GM12878 (cell line): ENCODE data around the gene RASSF6. TPM values are rescaled to one million over a fixed set of nuclear protein-coding genes. Genes with fewer than 3 reads are reported as not detected.

Source experiments
- CEBPB ChIP-seq, 2 experiments: fragments of 150-350 bp in 1 of 2; IDR thresholded peaks; 2 replicates each; pipeline ENCODE4 v1.6.1; 2012 to 2014; ENCODE audit warnings: low read depth in 2 of 2, low read length in 2 of 2, borderline replicate concordance in 1 of 2, inconsistent platforms in 1 of 2
- E2F4 ChIP-seq: IDR thresholded peaks from 2 replicates; pipeline ENCODE4 v1.6.1; 2012; ENCODE audit warnings: low read depth, low read length, improper control_type of control experiment
- EP300 ChIP-seq, 2 experiments: fragments of 150-350 bp in 1 of 2; IDR thresholded peaks; 2 replicates each; pipeline ENCODE4 v1.6.1; 2011 to 2012; ENCODE audit warnings: low read depth in 2 of 2, low read length in 2 of 2, borderline replicate concordance in 1 of 2, improper control_type of control experiment in 1 of 2, inconsistent platforms in 1 of 2; ENCODE audit not compliant: control insufficient read depth in 1 of 2
- JUND ChIP-seq: IDR thresholded peaks from 2 replicates; pipeline ENCODE4 v1.6.1; 2012; ENCODE audit warnings: low read depth, mild to moderate bottlenecking, low read length, improper control_type of control experiment, moderate library complexity
- MEF2B ChIP-seq: fragments of 450-650 bp; IDR thresholded peaks from 2 replicates; pipeline ENCODE4 v1.6.1; 2018; ENCODE audit warnings: mild to moderate bottlenecking, moderate library complexity; ENCODE audit not compliant: partially characterized antibody, poor library complexity, severe bottlenecking
- MXI1 ChIP-seq: fragments of 150-350 bp; IDR thresholded peaks from 2 replicates; pipeline ENCODE4 v1.6.1; 2011; ENCODE audit warnings: low read depth, mild to moderate bottlenecking, inconsistent platforms, low read length, improper control_type of control experiment
- NR2F1 ChIP-seq: fragments of 450-650 bp; conservative IDR thresholded peaks from 2 replicates; pipeline ENCODE4 v1.6.1; 2017; ENCODE audit warnings: mild to moderate bottlenecking
- SPI1 ChIP-seq: IDR thresholded peaks from 2 replicates; pipeline ENCODE4 v1.6.1; 2011; ENCODE audit warnings: low read depth, mild to moderate bottlenecking, low read length, moderate library complexity, borderline replicate concordance; ENCODE audit not compliant: insufficient read depth
- SREBF1 ChIP-seq: IDR thresholded peaks from 2 replicates; pipeline ENCODE4 v1.6.1; 2012; ENCODE audit warnings: mild to moderate bottlenecking, low read length
- TCF7 ChIP-seq: IDR thresholded peaks from 2 replicates; pipeline ENCODE4 v1.6.1; 2014; ENCODE audit warnings: antibody characterized with exemption, borderline replicate concordance
- ZSCAN29 ChIP-seq: fragments of 450-650 bp; IDR thresholded peaks from 2 replicates; pipeline ENCODE4 v1.6.1; 2017; ENCODE audit warnings: mild to moderate bottlenecking, moderate library complexity
- polyA plus RNA-seq, 11 experiments: library from polyadenylated mRNA; depleted of rRNA in 4 of 11; unstranded in 6 of 11; stranded (reverse) in 5 of 11; fragments of >200 nt; fragmentation: Nextera tagmentation in 4 of 11; fragmentation: Illumina TruSeq in 1 of 11; extraction: Ambion mirVana in 4 of 11; extraction: Trizol in 1 of 11; gene quantifications; 1 replicate in 1 of 11; 2 replicates in 10 of 11; pipeline versions ENCODE4 v1.2.1 to v1.2.3, GENCODE V29; 2011 to 2016; ENCODE audit warnings: inconsistent platforms in 2 of 11, missing spikeins in 2 of 11, low read depth in 1 of 11
- total RNA-seq, 4 experiments: library from RNA; depleted of rRNA in 3 of 4; stranded (reverse); fragments of >200 nt in 3 of 4; fragmentation: Illumina TruSeq in 1 of 4; extraction: Trizol in 1 of 4; gene quantifications; 2 replicates each; pipeline versions ENCODE4 v1.2.1 to v1.2.3, GENCODE V29; 2013 to 2021
- TF ChIP-seq, protein P1 (sequence below): IDR thresholded peaks from 2 replicates; pipeline ENCODE4 v1.6.1; 2012; ENCODE audit warnings: improper control_type of control experiment, low read depth, low read length; ENCODE audit not compliant: insufficient replicate concordance
- TF ChIP-seq, protein P2 (sequence below): fragments of 450-650 bp; IDR thresholded peaks from 2 replicates; pipeline ENCODE4 v1.6.1; 2017; ENCODE audit warnings: mild to moderate bottlenecking, moderate library complexity
- TF ChIP-seq, protein P3 (sequence below): fragments of 450-650 bp; conservative IDR thresholded peaks from 2 replicates; pipeline ENCODE4 v1.6.1; 2017; ENCODE audit warnings: mild to moderate bottlenecking, moderate library complexity

The RASSF6 gene
- total and polyA plus RNA-seq, 10 of the 15 experiments (the other 5 are each of a cell fraction or from before 2014, with no cell fraction given), result 0.28 to 2.9 (median 0.54) TPM

DNA sequence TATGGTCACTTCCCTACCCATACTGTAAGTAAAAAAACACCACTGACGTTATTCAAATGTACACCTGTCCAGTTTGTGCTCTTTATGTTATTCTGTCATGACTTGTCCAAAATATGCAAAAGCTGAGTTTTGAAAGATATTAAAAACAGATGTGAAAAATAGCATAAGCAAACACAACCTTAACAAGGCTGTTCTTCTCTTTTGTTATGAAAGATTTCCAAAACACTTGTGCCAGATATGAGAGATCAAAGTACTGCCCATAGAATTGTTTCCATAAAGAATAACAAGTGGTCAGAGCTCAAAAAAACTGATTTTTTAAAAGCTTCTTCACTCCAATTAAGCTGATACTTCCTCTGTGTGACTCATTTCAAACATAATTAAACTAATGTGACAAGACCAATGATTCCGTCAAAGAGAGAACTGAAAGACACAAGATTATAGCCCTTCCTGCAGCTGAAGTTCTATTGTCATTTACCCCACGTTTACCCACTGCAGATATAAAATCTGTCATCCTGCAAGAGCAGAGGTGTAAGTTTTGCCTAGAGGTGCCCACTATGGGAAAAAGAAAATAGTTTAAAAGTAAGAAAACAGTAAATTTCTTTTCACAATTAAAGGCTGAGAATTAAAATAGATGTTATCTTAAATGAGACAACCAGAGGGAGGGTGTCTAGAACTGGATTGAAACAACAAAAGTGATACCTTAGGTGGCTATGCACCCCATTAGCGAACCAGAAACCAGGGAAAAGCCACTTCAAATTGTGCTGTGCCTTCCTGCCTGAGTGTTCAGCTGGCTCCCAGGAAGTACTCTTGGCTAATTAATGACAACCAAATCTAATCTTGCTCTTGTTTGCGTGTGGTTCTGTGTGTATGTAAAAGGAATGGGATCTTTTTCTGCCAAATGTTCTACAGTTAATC lies 30.1 kb downstream of the RASSF6 start (continued):
- TF ChIP-seq, protein P1, sequence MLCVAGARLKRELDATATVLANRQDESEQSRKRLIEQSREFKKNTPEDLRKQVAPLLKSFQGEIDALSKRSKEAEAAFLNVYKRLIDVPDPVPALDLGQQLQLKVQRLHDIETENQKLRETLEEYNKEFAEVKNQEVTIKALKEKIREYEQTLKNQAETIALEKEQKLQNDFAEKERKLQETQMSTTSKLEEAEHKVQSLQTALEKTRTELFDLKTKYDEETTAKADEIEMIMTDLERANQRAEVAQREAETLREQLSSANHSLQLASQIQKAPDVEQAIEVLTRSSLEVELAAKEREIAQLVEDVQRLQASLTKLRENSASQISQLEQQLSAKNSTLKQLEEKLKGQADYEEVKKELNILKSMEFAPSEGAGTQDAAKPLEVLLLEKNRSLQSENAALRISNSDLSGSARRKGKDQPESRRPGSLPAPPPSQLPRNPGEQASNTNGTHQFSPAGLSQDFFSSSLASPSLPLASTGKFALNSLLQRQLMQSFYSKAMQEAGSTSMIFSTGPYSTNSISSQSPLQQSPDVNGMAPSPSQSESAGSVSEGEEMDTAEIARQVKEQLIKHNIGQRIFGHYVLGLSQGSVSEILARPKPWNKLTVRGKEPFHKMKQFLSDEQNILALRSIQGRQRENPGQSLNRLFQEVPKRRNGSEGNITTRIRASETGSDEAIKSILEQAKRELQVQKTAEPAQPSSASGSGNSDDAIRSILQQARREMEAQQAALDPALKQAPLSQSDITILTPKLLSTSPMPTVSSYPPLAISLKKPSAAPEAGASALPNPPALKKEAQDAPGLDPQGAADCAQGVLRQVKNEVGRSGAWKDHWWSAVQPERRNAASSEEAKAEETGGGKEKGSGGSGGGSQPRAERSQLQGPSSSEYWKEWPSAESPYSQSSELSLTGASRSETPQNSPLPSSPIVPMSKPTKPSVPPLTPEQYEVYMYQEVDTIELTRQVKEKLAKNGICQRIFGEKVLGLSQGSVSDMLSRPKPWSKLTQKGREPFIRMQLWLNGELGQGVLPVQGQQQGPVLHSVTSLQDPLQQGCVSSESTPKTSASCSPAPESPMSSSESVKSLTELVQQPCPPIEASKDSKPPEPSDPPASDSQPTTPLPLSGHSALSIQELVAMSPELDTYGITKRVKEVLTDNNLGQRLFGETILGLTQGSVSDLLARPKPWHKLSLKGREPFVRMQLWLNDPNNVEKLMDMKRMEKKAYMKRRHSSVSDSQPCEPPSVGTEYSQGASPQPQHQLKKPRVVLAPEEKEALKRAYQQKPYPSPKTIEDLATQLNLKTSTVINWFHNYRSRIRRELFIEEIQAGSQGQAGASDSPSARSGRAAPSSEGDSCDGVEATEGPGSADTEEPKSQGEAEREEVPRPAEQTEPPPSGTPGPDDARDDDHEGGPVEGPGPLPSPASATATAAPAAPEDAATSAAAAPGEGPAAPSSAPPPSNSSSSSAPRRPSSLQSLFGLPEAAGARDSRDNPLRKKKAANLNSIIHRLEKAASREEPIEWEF, result peak; percentile 82
- TF ChIP-seq SPI1 (peak; percentile 91), NR2F1 (peak; percentile 78), MEF2B (peak; percentile 91), CEBPB (IDR thresholded peaks at IDR 0.05; ENCODE audit: borderline replicate concordance in 1 of 2, low read depth in 2 of 2, low read length in 2 of 2) (no peak), EP300 (IDR thresholded peaks at IDR 0.05; ENCODE audit: borderline replicate concordance in 1 of 2, control insufficient read depth in 1 of 2, low read depth in 2 of 2, low read length in 2 of 2) (peak; percentile 99), MXI1 (peak; percentile 89; the same call in 1 of the 2 replicates), TCF7 (no peak), E2F4 (no peak), ZSCAN29 (peak; percentile 77; the same call in 1 of the 2 replicates), SREBF1 (0 out of 2 replicates have a peak, but pooled peaks have one; percentile 21), JUND (peak; percentile 96)
- TF ChIP-seq, protein P2, sequence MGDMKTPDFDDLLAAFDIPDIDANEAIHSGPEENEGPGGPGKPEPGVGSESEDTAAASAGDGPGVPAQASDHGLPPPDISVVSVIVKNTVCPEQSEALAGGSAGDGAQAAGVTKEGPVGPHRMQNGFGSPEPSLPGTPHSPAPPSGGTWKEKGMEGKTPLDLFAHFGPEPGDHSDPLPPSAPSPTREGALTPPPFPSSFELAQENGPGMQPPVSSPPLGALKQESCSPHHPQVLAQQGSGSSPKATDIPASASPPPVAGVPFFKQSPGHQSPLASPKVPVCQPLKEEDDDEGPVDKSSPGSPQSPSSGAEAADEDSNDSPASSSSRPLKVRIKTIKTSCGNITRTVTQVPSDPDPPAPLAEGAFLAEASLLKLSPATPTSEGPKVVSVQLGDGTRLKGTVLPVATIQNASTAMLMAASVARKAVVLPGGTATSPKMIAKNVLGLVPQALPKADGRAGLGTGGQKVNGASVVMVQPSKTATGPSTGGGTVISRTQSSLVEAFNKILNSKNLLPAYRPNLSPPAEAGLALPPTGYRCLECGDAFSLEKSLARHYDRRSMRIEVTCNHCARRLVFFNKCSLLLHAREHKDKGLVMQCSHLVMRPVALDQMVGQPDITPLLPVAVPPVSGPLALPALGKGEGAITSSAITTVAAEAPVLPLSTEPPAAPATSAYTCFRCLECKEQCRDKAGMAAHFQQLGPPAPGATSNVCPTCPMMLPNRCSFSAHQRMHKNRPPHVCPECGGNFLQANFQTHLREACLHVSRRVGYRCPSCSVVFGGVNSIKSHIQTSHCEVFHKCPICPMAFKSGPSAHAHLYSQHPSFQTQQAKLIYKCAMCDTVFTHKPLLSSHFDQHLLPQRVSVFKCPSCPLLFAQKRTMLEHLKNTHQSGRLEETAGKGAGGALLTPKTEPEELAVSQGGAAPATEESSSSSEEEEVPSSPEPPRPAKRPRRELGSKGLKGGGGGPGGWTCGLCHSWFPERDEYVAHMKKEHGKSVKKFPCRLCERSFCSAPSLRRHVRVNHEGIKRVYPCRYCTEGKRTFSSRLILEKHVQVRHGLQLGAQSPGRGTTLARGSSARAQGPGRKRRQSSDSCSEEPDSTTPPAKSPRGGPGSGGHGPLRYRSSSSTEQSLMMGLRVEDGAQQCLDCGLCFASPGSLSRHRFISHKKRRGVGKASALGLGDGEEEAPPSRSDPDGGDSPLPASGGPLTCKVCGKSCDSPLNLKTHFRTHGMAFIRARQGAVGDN, result peak; percentile 51; the same call in 1 of the 2 replicates
- TF ChIP-seq, protein P3, sequence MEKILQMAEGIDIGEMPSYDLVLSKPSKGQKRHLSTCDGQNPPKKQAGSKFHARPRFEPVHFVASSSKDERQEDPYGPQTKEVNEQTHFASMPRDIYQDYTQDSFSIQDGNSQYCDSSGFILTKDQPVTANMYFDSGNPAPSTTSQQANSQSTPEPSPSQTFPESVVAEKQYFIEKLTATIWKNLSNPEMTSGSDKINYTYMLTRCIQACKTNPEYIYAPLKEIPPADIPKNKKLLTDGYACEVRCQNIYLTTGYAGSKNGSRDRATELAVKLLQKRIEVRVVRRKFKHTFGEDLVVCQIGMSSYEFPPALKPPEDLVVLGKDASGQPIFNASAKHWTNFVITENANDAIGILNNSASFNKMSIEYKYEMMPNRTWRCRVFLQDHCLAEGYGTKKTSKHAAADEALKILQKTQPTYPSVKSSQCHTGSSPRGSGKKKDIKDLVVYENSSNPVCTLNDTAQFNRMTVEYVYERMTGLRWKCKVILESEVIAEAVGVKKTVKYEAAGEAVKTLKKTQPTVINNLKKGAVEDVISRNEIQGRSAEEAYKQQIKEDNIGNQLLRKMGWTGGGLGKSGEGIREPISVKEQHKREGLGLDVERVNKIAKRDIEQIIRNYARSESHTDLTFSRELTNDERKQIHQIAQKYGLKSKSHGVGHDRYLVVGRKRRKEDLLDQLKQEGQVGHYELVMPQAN, result peak; percentile 2
